Karpas-422 (cell line): ENCODE results near the gene PPP1CA. TPM values are rescaled to one million over a fixed set of nuclear protein-coding genes. Genes with fewer than 3 reads are reported as not detected.

Source experiments
- DNase-seq: peaks from one replicate; pipeline ENCODE4 v3.0.0-alpha.2; 2015
- H2AFZ ChIP-seq: fragments of 200-600 bp; sonication (generic); 2 replicates; pipeline ENCODE4 v1.6.1; 2014; ENCODE audit warnings: antibody characterized with exemption, low read length, mixed read lengths
- H3K27ac ChIP-seq: fragments of 200-600 bp; sonication (generic); 2 replicates; pipeline ENCODE4 v1.5.1; 2014; ENCODE audit warnings: mild to moderate bottlenecking, low read length, moderate library complexity
- H3K27me3 ChIP-seq: fragments of 200-600 bp; sonication (generic); 2 replicates; pipeline ENCODE4 v1.6.1; 2014; ENCODE audit warnings: low read length, mixed read lengths
- H3K36me3 ChIP-seq: fragments of 200-600 bp; sonication (generic); 2 replicates; pipeline ENCODE4 v1.6.1; 2014; ENCODE audit warnings: low read length, mixed read lengths; ENCODE audit not compliant: insufficient read depth
- H3K4me1 ChIP-seq: fragments of 200-600 bp; sonication (generic); 2 replicates; pipeline ENCODE4 v1.6.1; 2014; ENCODE audit warnings: mild to moderate bottlenecking, low read length, mixed read lengths
- H3K4me2 ChIP-seq: fragments of 200-600 bp; sonication (generic); 2 replicates; pipeline ENCODE4 v1.6.1; 2014; ENCODE audit warnings: low read length, low read depth, mild to moderate bottlenecking; ENCODE audit not compliant: poor library complexity, severe bottlenecking
- H3K4me3 ChIP-seq: fragments of 200-600 bp; sonication (generic); 2 replicates; pipeline ENCODE4 v1.5.1; 2014; ENCODE audit warnings: mild to moderate bottlenecking, antibody characterized with exemption, low read length, mixed read lengths
- H3K79me2 ChIP-seq: fragments of 200-600 bp; sonication (generic); 2 replicates; pipeline ENCODE4 v1.6.1; 2014; ENCODE audit warnings: mild to moderate bottlenecking, low read length, mixed read lengths
- H3K9ac ChIP-seq: fragments of 200-600 bp; sonication (generic); 2 replicates; pipeline ENCODE4 v1.6.0; 2014; ENCODE audit warnings: low read length
- H3K9me2 ChIP-seq: fragments of 200-600 bp; sonication (generic), shearing (Covaris generic); replicated peaks from 2 replicates; pipeline ENCODE4 v1.6.0; 2014; ENCODE audit warnings: mild to moderate bottlenecking, low read length, moderate library complexity; ENCODE audit not compliant: insufficient read depth
- H3K9me3 ChIP-seq: fragments of 300-700, 200-600 bp; sonication (generic); 2 replicates; pipeline ENCODE4 v1.6.1; 2014; ENCODE audit warnings: low read length, mixed read lengths
- H4K20me1 ChIP-seq: fragments of 200-600 bp; sonication (generic); 2 replicates; pipeline ENCODE4 v1.6.1; 2014; ENCODE audit warnings: mild to moderate bottlenecking, antibody characterized with exemption, low read length, low read depth; ENCODE audit not compliant: insufficient read depth
- total RNA-seq: library from RNA; depleted of rRNA; stranded (reverse); fragments of >200 nt; shearing (Covaris generic); gene quantifications from 2 replicates; pipeline ENCODE4 v1.2.3, GENCODE V29; 2014; ENCODE audit warnings: low replicate concordance

PPP1CA gene
- total RNA-seq, 1 experiment from 2014 or later = 218 TPM

GRCh38 chr11:67355794-67356386 is 45.8 kb downstream of the PPP1CA start:
- Histone ChIP-seq H3K9ac (peak overlapping the region; percentile 85), H3K36me3 (peaks cover 9% of the 10 kb centered on the region; the same call in 1 of the 2 replicates), H3K9me3 (no peaks in the 10 kb centered on the region), H3K4me2 (peak overlapping the region; percentile 84), H4K20me1 (peaks cover 3% of the 10 kb centered on the region; the same call in 1 of the 2 replicates), H3K9me2 (no peaks in the 10 kb centered on the region), H3K27ac (peak overlapping the region; percentile 100), H3K4me3 (peak overlapping the region; percentile 68), H3K4me1 (peaks cover 72% of the 10 kb centered on the region), H2AFZ (no peak overlapping the region), H3K27me3 (no peaks in the 10 kb centered on the region), H3K79me2 (no peaks in the 10 kb centered on the region)
- DNase-seq = no peak

- peaks cover 9% of the 10 kb centered on the region; the same call in 1 of the 2 replicates for H3K36me3 ChIP-seq
- DNase-seq = peak; percentile 74
- peak overlapping the region; percentile 100 for H3K27ac ChIP-seq
- H3K9me2 ChIP-seq = no peaks in the 10 kb centered on the region
- H3K79me2 ChIP-seq = no peaks in the 10 kb centered on the region
- peak overlapping the region; percentile 85 for H3K9ac ChIP-seq
- peaks cover 78% of the 10 kb centered on the region for H3K4me1 ChIP-seq
- no peaks in the 10 kb centered on the region for H3K9me3 ChIP-seq
- H3K27me3 ChIP-seq = no peaks in the 10 kb centered on the region
- H4K20me1 ChIP-seq = peaks cover 3% of the 10 kb centered on the region; the same call in 1 of the 2 replicates
- peak overlapping the region; percentile 68 for H3K4me3 ChIP-seq
- no peak overlapping the region for H2AFZ ChIP-seq
- H3K4me2 ChIP-seq = peak overlapping the region; percentile 84
Observed at GRCh38 chr11:67355023-67355793, 46.5 kb downstream of the PPP1CA start.

- Histone ChIP-seq H2AFZ (no peak overlapping the region), H3K9me3 (no peaks in the 10 kb centered on the region), H3K27me3 (no peaks in the 10 kb centered on the region), H3K9ac (peak overlapping the region; percentile 85), H3K4me3 (peak overlapping the region; percentile 68), H3K9me2 (no peaks in the 10 kb centered on the region), H4K20me1 (peaks cover 7% of the 10 kb centered on the region; the same call in 1 of the 2 replicates), H3K4me2 (peak overlapping the region; percentile 84), H3K36me3 (peaks cover 9% of the 10 kb centered on the region; the same call in 1 of the 2 replicates), H3K27ac (peak overlapping the region; percentile 100), H3K4me1 (peaks cover 86% of the 10 kb centered on the region), H3K79me2 (no peaks in the 10 kb centered on the region)
- DNase-seq = peak; percentile 88
Observed at GRCh38 chr11:67354075-67355022, 47.3 kb downstream of the PPP1CA start.

- H3K27me3 ChIP-seq = no peaks in the 10 kb centered on the region
- H3K9me3 ChIP-seq = no peaks in the 10 kb centered on the region
- peaks cover 9% of the 10 kb centered on the region; the same call in 1 of the 2 replicates for H3K36me3 ChIP-seq
- H4K20me1 ChIP-seq = peaks cover 8% of the 10 kb centered on the region; the same call in 1 of the 2 replicates
- H3K9ac ChIP-seq = peak within 1 kb of the TSS; percentile 96
- peaks cover 91% of the 10 kb centered on the region for H3K4me1 ChIP-seq
- no peak within 1 kb of the TSS for H2AFZ ChIP-seq
- H3K4me3 ChIP-seq = peak within 1 kb of the TSS; percentile 82
- H3K4me2 ChIP-seq = peak within 1 kb of the TSS; percentile 85
- no peaks in the 10 kb centered on the region for H3K79me2 ChIP-seq
- peak within 1 kb of the TSS; percentile 100 for H3K27ac ChIP-seq
- DNase-seq = peak; percentile 100
- H3K9me2 ChIP-seq = no peaks in the 10 kb centered on the region
Observed at GRCh38 chr11:67353317-67354074, 48.2 kb downstream of the PPP1CA start, which contains the start of gene POLD4. Gene POLD4 (minus strand): TSS chr11:67353546. CDS start chr11:67353399, 147 bp downstream.

- Histone ChIP-seq H4K20me1 (peaks cover 8% of the 10 kb centered on the region; the same call in 1 of the 2 replicates), H3K4me3 (peak overlapping the region; percentile 82), H3K4me2 (peak overlapping the region; percentile 85), H3K36me3 (peaks cover 9% of the 10 kb centered on the region; the same call in 1 of the 2 replicates), H3K9me2 (no peaks in the 10 kb centered on the region), H2AFZ (no peak overlapping the region), H3K4me1 (peaks cover 88% of the 10 kb centered on the region), H3K27me3 (no peaks in the 10 kb centered on the region), H3K79me2 (no peaks in the 10 kb centered on the region), H3K9ac (peak overlapping the region; percentile 96), H3K9me3 (no peaks in the 10 kb centered on the region), H3K27ac (peak overlapping the region; percentile 99)
- peak; percentile 80 for DNase-seq
Observed at GRCh38 chr11:67352546-67353316, 48.9 kb downstream of the PPP1CA start.

GRCh38 chr11:67351275-67352005 is 50.2 kb downstream of the PPP1CA start:
- no peak overlapping the region for H2AFZ ChIP-seq
- peak overlapping the region; percentile 96 for H3K9ac ChIP-seq
- peaks cover 9% of the 10 kb centered on the region; the same call in 1 of the 2 replicates for H3K36me3 ChIP-seq
- H3K9me3 ChIP-seq = no peaks in the 10 kb centered on the region
- peak; percentile 93 for DNase-seq
- H3K27ac ChIP-seq = peak overlapping the region; percentile 99
- peaks cover 75% of the 10 kb centered on the region for H3K4me1 ChIP-seq
- H4K20me1 ChIP-seq = peaks cover 8% of the 10 kb centered on the region; the same call in 1 of the 2 replicates
- no peaks in the 10 kb centered on the region for H3K79me2 ChIP-seq
- no peaks in the 10 kb centered on the region for H3K27me3 ChIP-seq
- H3K4me3 ChIP-seq = peak overlapping the region; percentile 82
- H3K4me2 ChIP-seq = peak overlapping the region; percentile 85
- no peaks in the 10 kb centered on the region for H3K9me2 ChIP-seq
